GM18870 (cell line): ENCODE data around the gene C16orf95.

Experiments
- ATAC-seq: cut with Tn5 transposase; IDR thresholded peaks from one replicate; pipeline ENCODE4 v1.9.1; 2021; ENCODE audit warnings: moderate library complexity; ENCODE audit not compliant: unreplicated experiment

Gene C16orf95

DNA sequence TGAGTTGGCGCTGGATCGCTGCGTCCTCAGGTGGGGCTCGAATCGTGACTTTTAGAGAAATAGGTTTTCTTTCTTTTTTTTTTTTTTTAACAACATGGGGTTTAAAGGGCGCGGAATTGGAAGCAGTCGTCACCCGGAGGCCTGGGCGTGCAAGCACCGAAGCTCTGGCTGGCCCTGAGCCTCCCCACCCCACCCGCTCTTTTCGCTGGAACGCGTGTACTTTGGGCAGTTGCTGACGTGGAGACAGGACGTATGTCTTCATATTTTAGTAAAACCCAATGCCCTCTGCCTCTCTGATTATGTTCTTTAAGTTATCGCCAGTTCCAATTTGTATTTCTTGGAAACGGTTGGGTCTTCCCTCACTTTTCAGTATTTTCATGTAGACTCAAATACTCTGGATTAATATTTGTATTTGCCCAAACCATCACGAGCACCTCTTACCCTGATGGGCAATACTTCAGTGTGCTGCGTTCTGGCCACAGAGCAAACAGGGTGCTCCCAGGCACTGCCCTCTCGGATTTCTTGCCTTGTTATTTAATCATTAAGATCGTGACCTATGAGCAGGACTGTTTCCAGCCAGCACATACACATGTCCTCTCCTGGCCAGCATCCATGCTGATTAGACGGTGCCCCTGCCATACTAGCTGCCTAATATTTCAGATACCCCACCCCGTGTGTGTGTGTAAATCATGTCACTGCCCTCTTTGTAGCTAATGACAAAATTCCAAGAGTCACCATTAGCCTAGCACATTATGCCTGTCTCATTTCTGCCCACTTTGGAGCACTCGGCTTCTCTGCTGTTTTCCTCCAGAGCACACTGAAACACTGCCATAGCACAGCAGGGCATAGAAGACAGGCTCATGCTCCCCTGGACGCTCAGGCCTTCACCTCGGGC, 805 bp upstream of the C16orf95 start:
- ATAC-seq = no peak

DNA sequence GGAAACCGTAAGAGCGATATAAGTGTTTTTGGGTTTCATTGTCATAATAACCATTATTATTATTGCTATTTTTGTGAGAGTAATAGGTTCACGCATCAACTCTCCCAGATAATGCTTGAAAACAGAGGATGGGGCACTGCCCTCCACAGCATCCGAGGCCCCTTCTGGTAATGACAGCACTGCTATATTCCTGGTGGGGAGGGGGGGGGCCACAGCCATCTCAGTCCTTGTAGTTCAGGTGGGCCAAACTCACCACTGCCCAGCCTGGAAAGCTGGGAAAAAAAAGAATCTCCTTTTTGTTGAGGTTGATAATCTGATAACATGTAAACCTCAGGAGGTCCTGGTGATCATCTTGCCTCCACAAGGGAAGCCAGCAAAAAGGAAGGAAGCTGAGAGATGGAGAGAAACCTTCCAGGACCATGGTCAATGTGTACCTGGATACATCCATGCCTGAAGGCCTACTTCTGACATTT, 706 bp downstream of the C16orf95 start:
- ATAC-seq = no peak

DNA sequence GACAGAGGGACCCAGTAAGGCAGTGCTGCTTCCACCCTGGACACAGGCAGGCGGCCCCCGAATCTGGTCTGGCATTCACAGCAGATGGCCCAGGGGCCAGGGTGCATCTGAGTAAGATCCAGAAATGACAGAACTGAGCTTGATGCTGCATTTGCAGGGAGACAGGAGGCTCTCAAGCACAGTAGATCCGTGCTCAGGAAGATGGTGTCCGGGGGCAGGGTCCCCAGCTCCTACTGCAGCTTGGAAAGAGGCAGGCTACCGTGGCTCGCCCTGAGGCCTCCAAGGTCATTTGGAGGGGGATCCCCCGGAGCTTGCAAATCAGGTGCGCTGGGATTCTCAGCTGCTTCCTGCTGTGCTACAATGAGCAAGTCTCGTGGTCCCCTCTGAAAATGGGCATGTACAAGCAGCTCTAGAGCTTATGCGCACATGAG, 2.2 kb downstream of the C16orf95 start:
- no peak for ATAC-seq

DNA sequence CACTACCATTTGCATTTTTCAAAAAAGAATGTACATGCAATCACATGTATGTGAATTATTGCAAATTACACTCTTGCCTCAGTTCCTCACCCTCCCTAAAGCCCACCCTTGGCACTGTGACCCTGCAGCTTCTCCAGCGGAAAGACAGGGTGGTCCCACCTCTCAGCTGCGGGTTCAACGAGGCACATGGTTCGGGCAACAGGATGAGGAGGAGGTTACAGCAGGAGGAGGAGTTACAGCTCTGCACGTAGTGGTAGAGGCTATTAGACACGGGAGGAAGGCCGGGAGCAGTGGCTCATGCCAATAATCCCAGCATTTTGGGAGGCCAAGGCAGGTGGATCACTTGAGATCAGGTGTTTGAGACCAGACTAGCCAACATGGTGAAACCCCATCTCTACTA, 5.2 kb downstream of the C16orf95 start:
- ATAC-seq = no peak

DNA sequence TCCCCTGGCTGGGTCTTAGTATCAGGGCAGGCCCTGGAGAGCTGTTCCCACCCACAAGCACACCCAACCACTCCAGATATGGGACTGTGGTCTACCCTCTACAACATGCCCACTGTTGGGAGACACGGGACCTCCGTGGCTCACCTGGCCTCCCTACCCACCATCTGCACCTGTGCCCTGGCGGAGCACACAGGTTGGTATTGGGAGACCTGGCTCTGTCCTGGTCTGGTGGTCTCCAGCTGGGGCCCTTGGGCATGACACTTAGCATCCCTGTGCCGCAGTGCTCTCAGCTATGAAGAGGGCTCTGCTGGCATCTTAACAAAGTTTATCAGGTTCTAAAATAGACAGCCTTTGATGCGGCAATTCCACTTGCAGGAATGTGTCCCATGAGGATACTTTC, 5.8 kb downstream of the C16orf95 start:
- no peak for ATAC-seq

DNA sequence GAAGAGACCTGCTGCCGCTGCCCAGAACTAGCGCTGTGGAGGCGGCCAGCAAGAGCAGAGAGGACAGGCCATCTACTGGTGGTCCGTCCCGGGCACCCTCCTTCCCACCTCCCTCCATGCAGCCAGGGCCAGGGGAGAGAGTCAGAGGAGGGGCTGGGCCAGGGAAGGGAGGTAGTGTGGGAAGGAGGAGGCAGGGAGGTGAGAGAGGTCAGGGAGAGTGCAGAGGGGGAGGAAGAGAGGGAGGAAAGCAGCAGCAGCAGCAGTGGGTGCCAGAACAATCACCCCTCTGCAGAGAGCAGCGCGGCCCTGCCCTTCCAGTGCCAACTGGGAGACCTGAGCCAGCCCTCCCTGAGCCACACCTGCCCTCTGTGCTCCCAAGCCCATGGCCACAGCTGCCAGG, 6.6 kb downstream of the C16orf95 start:
- ATAC-seq = no peak

DNA sequence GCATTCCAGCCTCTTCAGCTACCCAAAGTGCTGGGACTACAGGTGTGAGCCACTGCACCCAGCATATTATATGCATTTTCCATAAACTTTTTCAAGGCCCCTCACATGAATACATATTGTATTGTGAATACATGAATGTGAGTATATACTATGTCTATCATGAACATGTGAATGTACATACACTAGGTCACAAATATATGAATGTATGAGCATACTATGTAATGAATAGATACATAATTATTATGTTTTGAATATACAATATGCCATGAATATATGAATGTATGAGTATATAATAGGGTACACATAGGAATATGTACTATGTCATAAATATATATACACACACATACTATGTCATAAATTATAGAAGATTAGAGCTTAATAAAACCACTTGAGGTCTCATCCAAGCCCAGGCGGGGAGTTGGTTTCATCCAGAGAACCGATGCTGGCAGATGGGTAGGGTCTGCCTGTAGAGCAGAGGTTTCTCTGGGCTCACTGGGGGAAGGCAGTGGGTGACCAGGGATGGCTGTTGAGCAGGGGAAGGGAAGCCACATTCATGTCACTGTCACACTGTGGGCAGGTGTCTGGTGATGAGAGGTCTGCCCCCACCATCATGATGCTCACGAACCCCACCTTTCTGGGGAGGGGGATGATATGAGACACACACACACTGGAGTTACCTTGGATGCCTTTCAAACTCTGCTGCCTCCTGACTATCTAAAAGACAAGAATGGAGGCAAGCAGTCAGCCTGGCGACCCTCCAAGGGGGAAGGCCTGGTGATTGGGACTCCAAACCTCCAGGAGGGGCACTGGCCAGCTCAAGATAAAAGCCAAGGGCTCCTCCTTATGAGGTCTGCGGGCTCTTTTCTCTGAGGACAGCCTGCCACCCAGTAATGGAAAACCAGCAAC, 7.3 kb downstream of the C16orf95 start:
- ATAC-seq = no peak

DNA sequence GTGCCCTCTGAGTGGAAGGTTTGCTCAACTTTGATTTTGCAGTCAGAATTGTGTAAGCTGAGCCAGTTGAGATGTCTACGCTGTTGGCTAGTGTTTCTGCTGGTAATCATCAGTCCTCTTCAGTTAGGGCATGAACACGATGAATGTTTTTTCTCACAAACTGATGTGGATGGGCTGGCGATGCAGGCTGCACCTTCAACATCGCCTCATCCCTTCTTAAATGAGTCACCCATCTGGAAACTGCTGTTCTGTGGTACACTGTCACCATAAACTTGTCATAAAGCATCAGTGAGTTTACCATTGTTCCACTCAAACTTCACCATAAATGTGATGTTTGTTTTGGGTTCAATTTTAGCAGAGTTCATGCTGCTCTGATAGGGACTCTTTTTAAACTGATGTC, 8.4 kb downstream of the C16orf95 start:
- no peak for ATAC-seq

DNA sequence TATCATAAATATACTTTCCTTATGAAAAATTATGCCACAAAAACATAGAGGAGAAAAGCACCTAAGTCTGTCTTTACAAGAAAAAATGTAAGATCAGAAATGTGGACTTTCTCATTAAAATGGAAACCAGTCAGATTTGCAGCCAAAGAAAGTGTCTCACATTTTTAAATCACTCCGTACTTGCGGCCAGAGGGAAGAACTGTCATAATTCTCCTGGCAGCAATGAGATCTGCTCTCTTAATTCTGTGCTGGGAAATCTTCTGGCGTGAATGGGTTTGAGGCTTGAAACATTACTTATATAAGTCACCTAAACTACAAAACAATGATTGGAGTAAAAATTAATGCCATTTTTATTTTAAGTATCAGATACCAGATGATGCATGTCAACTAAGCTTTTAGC, 10.7 kb downstream of the C16orf95 start:
- no peak for ATAC-seq

DNA sequence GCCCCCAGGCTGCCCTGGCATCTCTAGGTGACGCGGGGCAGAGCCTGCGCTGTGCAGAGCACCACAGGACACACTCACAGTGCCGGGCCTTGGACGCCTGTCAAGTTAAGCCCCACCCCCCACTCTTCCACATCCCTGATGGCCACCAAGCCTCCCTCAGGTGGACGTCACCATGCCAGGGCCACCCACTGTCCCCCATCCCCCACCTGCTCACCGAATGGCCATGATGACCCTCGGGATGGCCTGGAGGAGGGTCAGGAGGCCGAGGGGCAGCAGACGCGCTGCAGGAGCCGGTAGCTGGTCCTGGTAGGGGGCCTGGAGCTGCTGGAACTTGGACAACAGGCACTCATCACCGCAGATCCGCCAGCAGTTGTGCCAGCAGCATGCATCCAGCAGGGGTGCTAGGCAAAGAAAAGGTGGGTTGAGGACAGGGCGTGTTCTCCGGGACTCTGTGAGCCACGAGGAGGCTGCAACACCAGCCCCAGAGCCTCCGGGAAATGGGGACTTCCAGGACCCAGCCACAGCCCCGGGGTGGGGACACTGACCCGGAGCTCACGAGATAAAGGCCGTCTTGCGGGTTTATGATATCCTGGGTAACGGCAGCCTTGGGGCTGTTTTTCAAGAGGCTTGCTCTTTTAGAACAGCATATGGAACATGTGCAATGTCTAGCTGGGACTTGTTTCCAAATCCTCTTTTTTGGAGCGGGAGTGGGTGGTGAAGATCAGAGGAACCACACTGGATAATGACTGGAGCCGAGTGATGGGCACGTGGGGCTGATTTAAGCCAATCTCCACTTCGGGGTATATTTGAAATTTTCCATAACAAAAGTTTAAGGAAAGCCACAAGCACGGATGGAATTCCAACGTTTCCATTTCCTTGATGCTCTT, 11.4 kb downstream of the C16orf95 start:
- no peak for ATAC-seq

DNA sequence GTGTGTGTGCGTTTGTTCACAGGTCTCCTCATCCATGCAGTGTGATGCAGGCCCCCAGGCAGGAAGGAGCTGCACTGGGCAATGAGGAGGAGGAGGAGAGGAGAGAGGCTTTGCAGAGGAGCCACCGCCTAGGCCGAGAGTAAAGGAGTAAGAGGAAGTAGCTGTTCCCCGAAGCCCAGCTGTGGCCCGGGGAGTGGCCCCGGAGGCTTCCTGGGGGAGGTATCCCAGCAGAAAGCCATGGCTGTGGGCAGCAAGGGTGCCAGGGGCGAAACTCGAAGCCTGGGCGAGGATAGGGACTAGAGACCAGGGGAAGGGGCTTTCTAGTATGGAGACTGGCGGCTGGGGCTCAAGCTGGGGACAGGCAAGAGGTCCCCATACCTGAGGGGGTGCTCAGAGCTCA, 12.2 kb downstream of the C16orf95 start:
- ATAC-seq = no peak

DNA sequence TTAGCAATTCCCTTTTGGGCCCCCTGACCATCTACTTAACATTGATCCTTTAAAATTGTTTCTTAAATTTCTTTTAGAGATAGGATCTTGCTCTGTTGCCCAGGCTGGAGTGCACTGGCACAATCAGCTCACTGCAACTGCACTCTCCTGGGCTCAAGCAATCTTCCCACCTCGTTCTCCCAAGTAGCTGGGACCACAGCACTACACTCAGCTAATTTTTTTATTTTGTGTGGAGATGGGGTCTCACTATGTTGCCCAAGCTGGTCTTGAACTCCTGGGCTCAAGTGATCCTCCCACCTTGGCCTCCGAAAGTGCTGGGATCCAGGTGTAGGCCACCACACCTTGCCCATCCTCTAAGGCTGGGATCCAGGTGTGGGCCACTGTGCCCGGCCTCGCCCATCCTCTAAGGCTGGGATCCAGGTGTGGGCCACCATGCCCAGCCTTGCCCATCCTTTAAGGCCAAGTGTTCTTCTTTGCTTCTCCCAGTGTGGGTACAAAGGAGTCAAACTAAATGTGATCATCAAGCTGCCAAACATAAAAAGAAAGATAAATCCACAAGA, 13.2 kb downstream of the C16orf95 start:
- no peak for ATAC-seq

DNA sequence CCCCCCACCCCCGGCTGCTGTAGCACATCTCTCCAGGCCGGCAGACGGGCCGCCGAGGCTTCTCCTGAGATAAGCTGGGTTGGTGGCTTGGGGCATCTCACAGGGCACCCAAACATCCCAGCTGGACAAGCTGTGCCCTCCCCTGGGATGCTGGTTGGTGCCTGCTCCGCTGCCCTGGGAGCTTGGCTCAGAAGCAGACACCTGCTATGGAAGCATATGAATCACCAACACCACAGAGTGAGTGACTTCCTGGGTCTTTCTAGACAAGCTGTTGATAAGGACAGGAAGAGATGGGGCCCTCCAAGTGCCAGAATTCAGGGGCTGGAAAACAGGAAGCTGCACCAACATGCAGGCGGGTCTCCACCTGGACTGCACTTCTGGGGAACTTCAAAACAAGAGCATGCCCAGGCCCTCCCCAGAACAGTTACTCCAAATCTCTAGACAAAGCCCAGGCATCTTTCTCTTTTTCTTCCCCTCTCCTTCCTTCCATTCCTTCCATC, 13.7 kb downstream of the C16orf95 start:
- no peak for ATAC-seq

DNA sequence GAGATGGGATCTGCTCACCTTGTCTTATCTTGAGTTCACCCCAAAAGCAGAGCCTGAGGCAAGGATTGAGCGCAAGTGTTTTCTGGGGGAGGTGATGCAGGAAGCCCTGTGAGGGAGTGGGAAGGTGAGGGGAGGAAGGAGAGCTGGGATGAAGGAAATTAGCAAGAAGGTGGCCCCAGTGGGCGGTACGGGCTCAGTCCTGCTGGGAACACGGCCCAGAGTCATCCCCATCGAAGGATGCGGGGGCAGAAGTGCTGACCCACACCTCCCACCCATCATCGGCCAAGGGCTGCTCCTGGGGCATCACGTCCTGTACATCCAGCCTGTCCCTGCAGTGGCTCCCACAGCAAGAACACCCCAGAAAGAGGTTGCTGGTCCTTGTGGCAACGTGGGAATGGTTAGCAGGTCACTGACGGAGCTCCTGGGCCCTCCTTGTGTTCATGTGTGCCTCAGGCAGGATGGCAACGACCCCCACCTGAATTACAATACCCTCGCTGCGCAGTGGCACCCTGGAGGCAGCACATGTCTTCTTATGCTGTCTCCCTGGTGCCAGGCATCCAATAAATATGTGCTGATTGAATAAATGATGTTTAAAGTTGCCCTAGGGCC, 18.2 kb downstream of the C16orf95 start:
- no peak for ATAC-seq

DNA sequence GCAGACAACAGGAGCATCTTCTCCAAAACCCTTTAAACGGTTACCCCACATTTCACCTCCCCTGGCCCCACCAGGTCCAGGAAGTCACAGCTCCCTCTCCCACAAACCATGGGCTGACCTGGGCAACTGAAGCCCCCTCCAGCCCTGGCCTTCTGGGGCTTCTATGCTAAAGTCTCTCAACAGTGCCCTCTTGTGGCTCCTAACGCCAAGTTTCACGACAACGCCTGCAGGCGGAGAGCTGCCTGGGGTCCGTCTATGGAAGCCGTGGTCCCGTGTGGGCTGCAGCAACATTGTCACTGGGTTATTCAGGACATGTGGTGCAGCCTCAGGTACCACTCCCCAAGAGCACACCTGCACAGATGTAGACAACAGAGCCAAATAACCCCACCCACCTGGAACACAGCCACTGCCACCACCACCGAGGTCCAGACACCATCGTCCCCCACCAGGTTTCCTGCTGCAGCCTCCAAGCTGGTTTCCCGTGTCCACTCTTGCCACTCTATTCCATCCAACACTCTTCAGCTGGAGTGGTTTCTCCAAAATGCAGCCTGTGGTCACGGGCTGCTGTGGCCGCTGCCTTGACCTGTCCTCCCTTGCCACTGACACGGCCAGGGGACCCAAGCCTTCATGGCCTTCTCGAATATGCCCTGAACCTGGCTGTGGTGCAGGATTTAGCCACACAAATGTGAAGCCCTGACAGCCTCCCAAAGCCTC, 19.1 kb downstream of the C16orf95 start:
- ATAC-seq = no peak

DNA sequence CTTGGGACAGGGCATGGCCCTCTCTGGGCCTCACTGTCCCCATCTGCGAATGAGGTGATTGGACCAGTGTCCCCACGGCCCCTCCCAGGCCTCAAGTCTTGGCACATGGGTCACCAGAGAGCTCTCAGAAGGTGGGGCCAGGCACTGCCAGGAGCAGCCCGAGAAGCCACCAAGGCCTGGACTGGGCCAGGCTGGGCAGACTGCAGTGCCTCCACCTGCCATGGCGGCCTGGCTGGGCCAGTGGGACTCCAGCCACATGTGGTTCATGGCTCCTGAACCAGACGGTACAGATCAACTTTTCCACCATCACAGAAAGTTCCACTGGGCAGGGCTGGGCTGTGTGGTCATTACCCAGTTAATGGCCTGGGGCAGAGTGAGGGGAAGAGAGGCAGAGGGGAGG, 19.8 kb downstream of the C16orf95 start:
- no peak for ATAC-seq

DNA sequence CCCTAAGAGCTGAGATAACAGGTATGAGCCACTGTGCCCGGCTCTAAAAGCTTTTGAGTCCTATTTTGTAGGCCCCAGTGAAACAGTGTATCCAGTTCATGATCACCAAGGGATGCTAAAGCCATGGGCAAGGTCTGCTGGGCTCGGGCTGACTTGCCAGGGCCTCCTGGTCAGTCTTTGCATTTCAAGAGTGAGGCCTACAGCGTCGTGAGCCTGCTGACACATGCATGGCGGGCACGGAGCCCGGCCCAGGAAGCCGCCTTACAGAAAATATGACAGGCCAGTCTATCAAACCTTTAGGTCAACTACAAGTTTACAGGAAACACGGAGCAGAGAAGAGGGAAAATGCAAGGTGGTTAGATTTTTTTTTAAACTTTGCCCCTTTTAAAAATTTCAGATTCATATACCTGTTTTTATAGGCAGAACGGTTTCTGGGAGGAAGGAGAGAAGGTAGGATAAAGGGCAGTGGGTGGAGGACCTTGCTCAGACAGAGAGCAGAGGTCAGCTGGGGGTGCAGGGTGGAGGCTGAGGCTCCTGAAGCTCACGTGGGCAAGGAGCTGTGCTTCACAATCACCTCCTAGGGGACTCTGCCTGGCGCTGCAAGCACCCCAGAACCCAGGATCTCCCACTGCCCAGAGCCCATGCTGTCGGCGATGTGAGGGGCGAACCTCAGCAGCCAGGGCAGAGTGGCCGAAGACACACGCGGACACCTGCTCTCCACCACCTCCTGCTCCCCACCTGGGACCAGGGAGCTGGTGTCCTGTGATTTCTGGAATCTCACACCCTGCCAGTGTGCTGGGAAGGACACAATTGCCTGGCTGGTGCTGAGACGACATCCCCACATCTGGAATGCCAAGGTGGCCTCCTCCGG, 21.3 kb downstream of the C16orf95 start:
- no peak for ATAC-seq

DNA sequence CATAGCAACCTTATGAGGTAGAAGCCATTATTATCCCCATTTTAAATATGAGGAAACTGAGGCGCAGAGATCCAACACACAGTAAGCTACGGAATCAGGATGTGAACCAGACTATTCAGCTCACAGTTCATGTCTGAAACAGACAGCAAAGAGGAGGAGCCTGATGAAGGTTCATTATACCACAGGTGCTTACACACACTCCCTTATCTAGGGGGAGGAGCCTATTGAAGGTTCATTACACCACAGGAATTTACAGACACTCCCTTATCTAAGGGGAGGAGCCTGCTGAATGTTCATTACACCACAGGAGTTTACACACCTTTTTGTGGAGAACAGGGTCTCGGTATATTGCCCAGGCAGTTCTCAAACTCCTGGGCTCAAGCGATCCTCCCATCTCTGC, 21.9 kb downstream of the C16orf95 start:
- no peak for ATAC-seq
